Neural progenitor cell (in vitro differentiated cells): ENCODE data around the gene VPS35L.

Source experiments
- EZH2 ChIP-seq: fragments of 200-600 bp; sonication (generic); IDR thresholded peaks from 2 replicates; pipeline ENCODE4 v1.6.1; 2017; ENCODE audit warnings: antibody characterized with exemption, mild to moderate bottlenecking, moderate library complexity
- TF ChIP-seq, protein P1 (sequence below): fragments of 200-600 bp; sonication (generic); IDR thresholded peaks from 2 replicates; pipeline ENCODE4 v1.5.1; 2017; ENCODE audit warnings: antibody characterized with exemption, mild to moderate bottlenecking

DNA sequence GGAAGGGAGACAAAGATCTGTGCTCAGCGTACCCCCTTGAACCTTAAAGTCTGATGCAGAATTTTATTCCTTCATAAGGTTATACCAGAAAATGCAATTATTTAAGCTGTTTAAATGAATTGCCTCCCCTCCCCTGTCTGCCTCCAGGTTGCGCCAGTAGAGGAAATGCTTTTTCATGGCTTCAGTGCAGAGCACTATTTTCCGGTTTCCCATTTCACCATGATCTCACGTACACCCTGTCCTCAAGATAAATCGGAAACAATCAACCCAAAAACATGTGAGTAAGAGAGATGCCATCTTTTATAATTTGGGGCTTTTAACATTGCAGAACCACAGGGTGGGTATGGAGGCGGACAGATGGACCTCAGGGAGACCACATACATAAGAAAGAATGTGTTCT is 178.0 kb downstream of the VPS35L start:
- TF ChIP-seq, protein P1, sequence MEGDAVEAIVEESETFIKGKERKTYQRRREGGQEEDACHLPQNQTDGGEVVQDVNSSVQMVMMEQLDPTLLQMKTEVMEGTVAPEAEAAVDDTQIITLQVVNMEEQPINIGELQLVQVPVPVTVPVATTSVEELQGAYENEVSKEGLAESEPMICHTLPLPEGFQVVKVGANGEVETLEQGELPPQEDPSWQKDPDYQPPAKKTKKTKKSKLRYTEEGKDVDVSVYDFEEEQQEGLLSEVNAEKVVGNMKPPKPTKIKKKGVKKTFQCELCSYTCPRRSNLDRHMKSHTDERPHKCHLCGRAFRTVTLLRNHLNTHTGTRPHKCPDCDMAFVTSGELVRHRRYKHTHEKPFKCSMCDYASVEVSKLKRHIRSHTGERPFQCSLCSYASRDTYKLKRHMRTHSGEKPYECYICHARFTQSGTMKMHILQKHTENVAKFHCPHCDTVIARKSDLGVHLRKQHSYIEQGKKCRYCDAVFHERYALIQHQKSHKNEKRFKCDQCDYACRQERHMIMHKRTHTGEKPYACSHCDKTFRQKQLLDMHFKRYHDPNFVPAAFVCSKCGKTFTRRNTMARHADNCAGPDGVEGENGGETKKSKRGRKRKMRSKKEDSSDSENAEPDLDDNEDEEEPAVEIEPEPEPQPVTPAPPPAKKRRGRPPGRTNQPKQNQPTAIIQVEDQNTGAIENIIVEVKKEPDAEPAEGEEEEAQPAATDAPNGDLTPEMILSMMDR, result no peak
- TF ChIP-seq EZH2, result no peak
